HT-29 (cell line): ENCODE measurements around the gene PIGC. TPM values are rescaled to one million over a fixed set of nuclear protein-coding genes. Genes with fewer than 3 reads are reported as not detected.
A peak's percentile ranks its signal among the peaks of the same experiment; 100 is the strongest.

ENCODE experiments used
- DNase-seq: peaks from one replicate; pipeline ENCODE4 v3.0.0-alpha.2; 2015; ENCODE audit warnings: low spot score
- total RNA-seq: library from RNA; depleted of rRNA; stranded (reverse); fragments of >200 nt; shearing (Covaris generic); gene quantifications from 2 replicates; pipeline ENCODE4 v1.2.3, GENCODE V29; 2014

PIGC gene
- total RNA-seq, 1 experiment from 2014 or later = 21.3 TPM

- no peak for DNase-seq
These were observed 13.8 kb downstream of the PIGC start for GRCh38 chr1:172430128-172430454.

GRCh38 chr1:172429331-172430127 lies 14.3 kb downstream of the PIGC start:
- peak; percentile 95 for DNase-seq

DNA sequence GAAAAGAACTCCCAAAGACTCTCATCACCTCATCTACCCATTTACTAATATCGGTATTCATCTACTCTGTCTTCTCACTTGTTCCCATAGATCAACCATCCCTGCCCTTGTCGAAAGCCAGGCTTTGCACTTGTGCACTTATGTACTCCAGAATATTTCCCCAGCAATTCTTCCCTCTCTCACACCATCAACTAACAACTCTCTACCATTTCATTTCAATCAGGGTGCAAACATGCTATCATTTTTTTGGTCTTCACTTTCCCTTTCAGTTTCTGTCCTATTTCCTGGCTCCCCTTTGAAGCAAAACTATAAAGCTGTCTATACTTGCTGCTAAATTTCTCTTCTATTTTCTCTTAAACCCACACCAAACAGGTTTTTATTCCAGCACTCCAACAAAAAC lies 16.7 kb downstream of the PIGC start:
- no peak for DNase-seq

DNA sequence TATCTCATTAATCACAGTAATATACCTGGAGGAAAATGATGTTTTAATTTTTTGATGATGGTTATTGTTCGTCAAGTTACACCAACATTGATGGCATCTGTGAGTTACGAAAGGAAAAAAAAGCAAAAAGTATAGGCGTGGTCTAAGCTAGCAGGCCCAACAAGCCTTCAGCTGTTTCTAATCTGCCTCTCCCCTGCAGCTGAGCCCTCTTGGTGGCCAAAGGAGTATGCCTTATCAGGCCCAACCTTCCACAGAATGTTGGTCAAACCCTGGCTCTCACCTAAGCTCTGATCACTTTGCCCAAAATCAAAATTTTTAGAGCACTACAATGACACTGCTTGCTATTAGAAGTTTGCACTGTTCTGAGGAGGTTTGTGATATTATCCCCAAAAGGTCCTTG lies 18.5 kb downstream of the PIGC start:
- DNase-seq = no peak

- no peak for DNase-seq
These were observed 20.5 kb downstream of the PIGC start for GRCh38 chr1:172423336-172423735.

GRCh38 chr1:172421974-172422604 lies 21.8 kb downstream of the PIGC start:
- no peak for DNase-seq

- no peak for DNase-seq
These were observed 23.5 kb downstream of the PIGC start, which contains the start of gene C1orf105 for GRCh38 chr1:172420385-172420784. TSS of gene C1orf105 (plus strand) at chr1:172420685. CDS start at chr1:172420886, 201 bp downstream.

DNA sequence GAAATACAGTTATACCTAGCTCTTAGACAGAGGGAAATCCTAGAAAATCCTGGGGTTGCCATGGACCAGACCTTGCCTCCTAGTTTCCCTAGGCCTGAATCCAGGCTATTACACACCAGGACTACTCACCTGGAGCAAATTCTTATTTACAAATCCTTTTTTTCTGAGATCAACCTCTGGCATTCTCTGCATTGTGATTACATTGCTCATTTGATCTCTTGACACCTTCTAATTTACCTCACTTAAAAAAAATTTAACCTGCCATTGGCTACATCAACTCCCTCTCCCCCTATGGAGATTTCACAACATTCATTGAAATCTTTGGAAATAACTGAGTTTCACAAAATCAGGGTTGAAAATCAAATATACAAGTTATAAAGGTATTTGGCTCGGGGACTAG lies 26.3 kb downstream of the PIGC start:
- DNase-seq = no peak

DNA sequence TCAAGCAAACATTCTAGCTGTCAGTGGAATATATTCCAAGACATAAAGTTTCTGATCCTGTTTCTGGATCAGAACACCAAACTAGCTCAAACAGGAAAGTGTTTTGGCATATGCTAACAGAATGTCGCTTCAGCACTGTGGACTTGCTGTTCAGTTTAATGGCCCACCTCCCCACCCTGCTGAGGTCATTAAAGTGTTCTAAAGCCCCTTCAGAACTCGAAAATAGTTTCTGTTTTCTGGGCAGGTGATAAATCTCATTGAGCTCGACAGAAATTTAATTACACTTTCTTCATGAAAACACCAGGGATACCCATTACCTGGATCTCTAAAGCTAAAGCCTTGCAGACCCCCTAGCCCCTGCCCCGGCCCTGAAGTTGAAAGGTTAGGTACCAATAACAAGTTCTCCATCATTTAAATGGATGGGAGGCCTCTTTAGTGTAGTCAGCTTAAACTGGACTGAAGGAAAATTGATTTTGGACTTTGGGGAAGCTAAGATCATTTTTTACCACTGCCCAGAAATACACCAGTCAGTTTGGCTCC lies 27.3 kb downstream of the PIGC start:
- DNase-seq = no peak

- DNase-seq = no peak
These were observed 29.5 kb downstream of the PIGC start for GRCh38 chr1:172414331-172414730.

DNA sequence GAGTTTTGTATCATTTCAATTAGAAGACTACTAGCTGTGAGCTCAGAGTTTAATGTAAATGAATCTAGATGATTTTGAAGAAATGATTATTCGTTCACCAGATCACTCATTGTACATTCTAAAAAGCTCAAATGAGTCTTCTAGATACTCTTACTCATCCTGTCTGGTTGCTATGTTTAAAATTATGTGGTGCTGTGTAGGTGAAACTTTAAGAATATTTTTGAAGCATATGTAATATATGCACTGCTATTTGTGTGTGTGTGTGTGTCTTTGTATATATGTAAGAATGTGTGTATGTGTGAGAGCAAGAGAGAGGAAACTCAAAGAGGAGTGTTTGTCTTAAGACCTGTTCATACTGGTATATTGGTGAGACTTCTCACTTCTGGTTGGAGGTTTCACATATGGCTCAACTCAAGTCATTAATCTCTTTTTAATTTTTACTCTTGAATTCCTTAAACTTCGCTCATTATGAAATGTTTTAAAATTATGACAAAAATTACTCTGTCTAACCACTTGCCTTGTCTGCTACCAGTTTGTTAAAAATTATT lies 32.0 kb downstream of the PIGC start:
- DNase-seq = no peak

- no peak for DNase-seq
These were observed 33.8 kb downstream of the PIGC start for GRCh38 chr1:172410027-172410426.

DNA sequence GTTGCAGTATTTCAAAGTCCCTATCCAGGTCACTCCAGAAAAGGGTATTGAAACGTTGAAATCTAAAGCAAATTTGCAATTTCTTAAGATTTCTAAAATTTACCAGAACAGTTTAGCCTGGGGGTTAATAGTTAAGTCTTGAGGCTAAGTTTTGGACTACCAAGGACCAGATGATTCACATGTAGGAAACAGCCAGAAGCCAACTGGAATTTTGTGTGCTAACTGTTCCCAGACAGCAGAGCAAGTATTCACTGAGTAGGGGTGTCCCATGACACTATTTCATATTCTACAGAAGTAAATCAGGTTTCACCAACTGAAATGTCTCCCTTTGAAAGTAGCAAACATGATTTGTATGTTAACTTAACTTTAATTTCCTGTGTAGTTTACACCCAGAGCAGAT lies 34.9 kb downstream of the PIGC start:
- DNase-seq = no peak

DNA sequence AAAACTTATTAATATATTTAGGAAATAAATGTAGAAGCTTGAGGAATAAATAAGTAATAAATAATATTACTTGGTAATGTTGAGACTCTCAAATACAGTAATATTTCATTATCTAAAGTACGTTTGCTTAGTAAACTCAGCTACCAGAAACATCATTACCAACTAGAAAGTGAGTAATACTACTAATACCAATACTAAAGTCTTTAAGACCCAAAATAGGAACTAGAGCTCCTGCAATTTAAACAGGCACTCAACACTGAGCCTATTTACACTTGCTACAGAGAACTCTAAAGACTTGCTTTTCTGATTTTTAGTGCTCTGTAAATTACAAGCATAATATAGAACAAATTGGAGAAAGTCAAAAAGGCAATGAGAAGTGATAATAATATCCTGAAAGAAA lies 36.9 kb downstream of the PIGC start:
- no peak for DNase-seq

DNA sequence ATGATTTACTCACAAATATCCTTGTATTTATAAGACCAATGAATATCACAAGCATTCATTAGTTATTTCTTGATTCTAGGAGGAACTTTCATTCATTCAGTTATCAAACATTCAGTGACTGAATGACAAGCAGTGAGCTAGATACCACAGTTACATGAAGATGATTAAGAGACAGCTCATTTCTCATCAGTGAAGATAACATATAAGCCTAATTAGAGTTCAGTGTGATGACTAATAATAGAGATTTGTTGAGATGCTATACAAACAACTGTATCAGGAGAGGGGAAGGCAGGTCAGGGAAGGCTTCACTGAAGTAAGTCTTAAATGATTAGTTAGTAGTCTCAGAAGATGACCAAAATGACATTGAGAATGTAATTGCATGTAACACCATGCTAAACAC lies 38.0 kb downstream of the PIGC start:
- no peak for DNase-seq

GRCh38 chr1:172404121-172404520 lies 39.7 kb downstream of the PIGC start:
- DNase-seq = no peak

DNA sequence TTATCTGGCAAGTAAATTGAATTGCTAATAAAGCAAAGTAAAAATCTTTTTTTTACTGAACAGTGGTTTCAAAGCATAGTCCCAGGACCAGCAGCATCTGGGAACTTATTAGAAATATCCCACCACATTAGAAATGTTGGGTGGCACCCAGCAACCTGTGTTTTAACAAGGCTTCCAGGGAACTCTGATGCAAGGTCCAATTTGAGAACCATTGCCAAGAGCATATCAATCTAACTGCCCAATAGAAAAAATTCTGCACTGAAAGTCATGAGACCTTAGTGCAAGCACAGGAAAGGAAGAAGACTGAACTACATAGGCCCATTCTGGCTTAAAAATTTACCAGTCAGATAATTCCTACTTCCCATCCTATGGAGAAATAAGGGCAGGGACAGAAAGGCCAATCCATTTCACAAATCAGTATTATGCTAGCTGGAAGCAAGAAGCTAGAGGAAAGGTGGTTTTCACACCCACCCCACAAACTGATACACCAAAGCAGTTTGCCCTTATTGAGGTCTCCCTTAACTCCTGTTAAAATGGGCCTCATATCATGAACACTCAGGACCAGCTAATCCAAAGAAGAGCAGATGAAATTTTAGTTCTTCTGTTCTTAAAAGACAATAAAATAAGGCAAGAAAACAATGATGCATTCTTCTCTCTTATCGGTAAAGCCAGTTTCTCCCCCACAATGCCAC lies 40.8 kb downstream of the PIGC start:
- DNase-seq = no peak

GRCh38 chr1:172401892-172402291 lies 42.0 kb downstream of the PIGC start:
- DNase-seq = no peak

- no peak for DNase-seq
These were observed 42.4 kb downstream of the PIGC start for GRCh38 chr1:172401477-172401876.

GRCh38 chr1:172400722-172401105 lies 43.2 kb downstream of the PIGC start:
- DNase-seq = no peak

DNA sequence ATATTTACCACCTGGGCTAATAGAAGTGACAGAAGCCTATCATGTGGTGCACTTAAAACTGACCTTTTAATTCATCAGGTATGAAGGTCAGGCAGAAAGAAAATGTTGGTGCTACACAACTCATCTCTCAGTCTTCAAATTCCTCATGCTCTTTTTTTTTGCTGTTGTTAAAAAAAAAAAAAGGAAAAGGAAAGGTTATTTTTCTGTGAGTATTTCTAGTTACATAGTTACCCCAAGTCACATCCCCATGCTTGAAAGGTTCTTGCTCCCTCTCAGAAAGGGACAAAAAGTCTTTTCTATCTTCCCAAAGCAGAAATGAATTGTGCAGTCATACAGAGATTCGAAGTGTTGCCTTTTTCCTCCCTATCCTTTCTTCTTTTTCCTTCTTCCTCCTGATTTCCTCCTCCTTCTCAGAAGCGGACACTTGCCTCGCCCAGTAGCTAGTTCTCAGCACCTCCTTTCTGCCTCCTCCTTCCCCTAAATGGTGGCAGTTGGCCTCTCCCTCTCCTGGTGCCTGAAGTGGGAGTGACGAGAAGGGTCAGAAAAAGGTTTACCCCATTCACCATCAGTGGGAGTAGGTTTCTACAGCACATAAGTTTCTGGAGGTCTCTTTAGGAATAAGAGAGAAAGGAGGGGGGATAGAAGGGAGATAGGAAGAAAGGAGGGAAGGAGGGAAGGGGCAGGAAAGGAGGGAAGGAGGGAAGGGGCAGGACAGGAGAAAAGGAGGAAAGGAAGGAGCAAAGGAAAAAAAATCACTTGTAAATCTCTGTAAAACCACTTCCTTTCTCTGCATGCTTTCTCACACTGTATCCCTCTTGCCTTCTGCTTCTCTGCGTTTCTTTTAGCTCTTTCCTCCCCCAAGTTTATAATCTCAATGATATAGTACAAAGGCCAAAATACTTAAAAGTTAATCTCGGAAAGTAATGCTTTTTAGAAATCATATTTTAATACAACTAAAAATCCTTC lies 43.8 kb downstream of the PIGC start:
- no peak for DNase-seq
